ENCODE data around the gene MED13L. TPM values are rescaled to one million over a fixed set of nuclear protein-coding genes. Genes with fewer than 3 reads are reported as not detected.

MED13L gene
- total RNA-seq, 1 experiment from 2014 or later = 20.1 TPM

GRCh38 chr12:115914122-115914521 is 363.4 kb downstream of the MED13L start:
- in situ Hi-C loops (cut with HindIII; ENCODE audit: low pct_unique_long_range_greater_than_20kb, low sequenced_read_pairs) = no loop called here
- no peak for DNase-seq (ENCODE audit: low read depth)

GRCh38 chr12:115912440-115912839 is 365.1 kb downstream of the MED13L start:
- DNase-seq (ENCODE audit: low read depth) = no peak
- in situ Hi-C loops (cut with HindIII; ENCODE audit: low pct_unique_long_range_greater_than_20kb, low sequenced_read_pairs) = no loop called here

GRCh38 chr12:115911360-115911759 is 366.1 kb downstream of the MED13L start:
- no peak for DNase-seq (ENCODE audit: low read depth)
- in situ Hi-C loops (cut with HindIII; ENCODE audit: low pct_unique_long_range_greater_than_20kb, low sequenced_read_pairs) = no loop called here

- DNase-seq (ENCODE audit: low read depth) = no peak
- in situ Hi-C loops (cut with HindIII; ENCODE audit: low pct_unique_long_range_greater_than_20kb, low sequenced_read_pairs) = no loop called here
Observed at GRCh38 chr12:115910057-115910456, 367.4 kb downstream of the MED13L start.
